Endothelial cell of hepatic sinusoid (primary cell): ENCODE results near the gene SCN8A.

Experiments used
- in situ Hi-C: cut with HindIII; loops from 2 replicates; pipeline ENCODE4 v1.10.0; 2017; ENCODE audit warnings: low sequenced_read_pairs

Gene SCN8A

DNA sequence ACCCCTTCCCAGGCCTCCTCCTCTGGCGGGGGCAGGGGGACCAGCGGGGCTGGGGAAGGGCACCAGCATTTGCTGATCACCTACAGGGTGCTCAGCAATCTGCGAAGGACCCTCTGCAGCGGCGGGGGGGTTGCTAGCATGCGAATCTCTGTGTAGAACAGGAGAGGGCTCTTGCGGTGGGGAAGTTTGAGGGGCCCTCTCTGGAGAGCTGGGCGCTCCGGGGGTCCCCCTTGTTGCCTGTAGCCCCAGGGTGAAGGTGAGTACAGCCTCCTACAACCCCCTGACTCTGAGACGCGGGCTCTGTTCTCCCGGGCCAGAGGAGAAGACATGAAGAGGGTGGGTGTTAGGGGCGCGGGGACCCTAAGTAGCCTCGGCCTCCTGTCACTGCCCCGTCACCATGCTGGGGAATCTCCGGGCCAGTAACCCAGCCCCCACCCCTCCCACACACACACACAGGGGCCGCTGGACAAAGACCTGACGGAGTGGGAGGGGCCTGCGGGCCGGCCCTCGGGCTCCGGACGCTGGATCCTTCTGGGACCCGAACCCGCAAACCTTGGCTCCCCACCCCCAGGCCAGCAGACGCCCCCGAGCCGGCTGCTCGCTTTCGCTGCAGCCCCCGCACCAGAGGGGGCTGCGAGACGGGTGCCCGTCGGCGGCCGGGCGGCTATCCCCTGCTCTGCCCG is 256.8 kb downstream of the SCN8A start:
- in situ Hi-C loops = no loop called here

DNA sequence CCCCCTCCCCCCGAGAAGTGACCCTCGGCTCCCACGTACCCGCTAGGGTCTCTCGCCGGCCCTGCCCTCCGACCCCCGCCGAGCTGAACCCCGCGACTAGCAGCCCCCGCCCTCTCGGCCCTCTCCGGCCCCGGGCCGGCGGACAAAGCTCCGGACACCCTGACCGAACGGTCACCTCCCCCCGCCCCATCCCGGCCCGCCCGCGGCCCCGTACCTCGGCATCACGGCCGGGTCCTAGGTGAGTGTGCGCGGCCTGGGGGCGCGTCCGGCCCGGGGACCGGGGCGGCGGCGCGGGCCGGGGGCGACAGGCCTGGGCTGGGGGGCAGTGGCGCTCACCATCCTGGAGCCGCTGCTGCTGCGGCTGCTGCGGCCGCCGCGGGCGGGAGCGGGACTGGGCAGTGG is 257.3 kb downstream of the SCN8A start, which contains the start of gene FIGNL2:
Gene FIGNL2 (minus strand): TSS at position 393 of the 402 bp plus-strand sequence. CDS start 26,305 bp downstream, outside the sequence.
- in situ Hi-C loops = no loop called here

DNA sequence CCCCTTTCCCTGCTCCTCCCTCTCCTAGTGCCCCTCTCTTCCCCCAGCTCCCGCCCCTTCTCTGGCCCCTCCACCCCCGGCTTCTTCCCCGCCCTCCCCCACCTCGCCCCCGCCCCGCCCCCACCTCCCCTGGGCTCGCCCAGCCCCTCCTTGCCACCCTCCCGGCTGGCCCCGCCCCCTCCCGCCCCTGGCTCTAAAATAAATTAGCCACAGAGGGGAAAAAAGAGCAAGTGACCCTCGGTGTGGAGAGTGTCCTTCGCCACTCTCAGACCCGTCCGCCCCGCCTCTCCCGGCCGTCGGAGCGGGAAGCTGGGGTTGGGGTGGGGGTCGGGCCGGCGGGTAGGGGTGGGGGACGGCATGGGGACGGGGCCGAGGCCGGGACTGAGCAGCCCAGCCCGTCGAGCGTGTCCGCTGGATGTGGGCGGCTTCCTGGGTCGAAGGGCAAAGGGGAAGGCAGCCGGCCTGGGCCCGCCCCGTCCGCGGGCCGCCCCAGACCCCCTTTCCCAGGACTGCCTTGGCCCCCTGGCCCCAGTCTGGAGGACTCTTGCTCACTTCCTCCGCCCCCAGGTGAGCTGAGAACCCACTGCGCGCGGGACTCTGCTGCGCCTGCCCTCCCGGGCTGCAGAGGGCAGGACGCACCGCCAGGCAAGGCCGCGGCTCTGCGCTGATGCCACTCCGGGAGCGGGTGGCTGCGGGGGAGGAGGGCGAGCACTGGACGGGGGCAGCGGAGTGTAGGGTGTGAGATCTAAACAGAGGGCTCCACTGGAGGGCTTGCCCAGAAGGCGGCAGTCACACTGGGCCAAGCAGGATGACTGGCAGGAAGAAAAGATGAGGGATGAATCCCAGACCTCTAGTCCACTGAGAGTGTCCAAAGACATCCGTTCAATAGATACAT is 258.1 kb downstream of the SCN8A start:
- in situ Hi-C loops = no loop called here

- in situ Hi-C loops = no loop called here
Observed at GRCh38 chr12:51850081-51850964, 259.3 kb downstream of the SCN8A start.

- in situ Hi-C loops = no loop called here
Observed at GRCh38 chr12:51850965-51851299, 259.9 kb downstream of the SCN8A start.

- in situ Hi-C loops = no loop called here
Observed at GRCh38 chr12:51851413-51852124, 260.5 kb downstream of the SCN8A start.

- in situ Hi-C loops = no loop called here
Observed at GRCh38 chr12:51852404-51853137, 261.5 kb downstream of the SCN8A start.

GRCh38 chr12:51855586-51856428 is 264.8 kb downstream of the SCN8A start:
- in situ Hi-C loops = no loop called here

GRCh38 chr12:51860986-51861385 is 270.0 kb downstream of the SCN8A start:
- in situ Hi-C loops = no loop called here
